GM19452 (cell line): ENCODE data around the gene SCMH1.

ENCODE experiments used
- ATAC-seq: cut with Tn5 transposase; IDR thresholded peaks from one replicate; pipeline ENCODE4 v1.9.1; 2021; ENCODE audit not compliant: unreplicated experiment

SCMH1 gene

DNA sequence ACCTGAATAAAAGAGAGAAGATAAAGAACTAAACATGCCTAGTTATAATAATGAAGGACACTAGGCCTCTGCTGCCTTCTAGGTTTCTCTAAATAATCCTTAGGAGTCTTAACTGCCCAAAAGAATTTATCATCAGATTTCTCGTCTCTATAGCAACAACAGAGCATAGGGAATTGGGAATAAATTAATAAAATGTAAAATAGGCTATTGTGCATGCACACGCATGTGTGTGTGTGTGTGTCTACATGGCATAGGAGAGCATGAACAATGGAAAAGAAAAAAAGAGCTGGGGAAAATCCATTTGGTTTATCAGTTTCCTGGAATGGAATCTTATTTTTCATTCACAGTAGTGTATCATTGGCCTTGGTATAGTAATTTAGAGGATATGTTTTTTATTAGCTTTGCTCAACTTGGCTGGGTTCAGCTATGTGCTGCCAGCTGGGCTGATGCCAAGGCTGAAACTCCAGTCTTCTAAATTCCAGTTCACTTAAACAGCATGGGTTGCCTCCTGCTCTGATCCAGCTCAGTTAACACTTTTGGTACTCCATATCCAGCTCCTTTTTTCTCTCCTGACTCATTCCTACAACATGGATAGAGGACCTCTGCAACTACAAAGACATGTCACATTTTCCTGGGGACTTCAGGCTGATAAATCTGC, 140.0 kb downstream of the SCMH1 start:
- ATAC-seq: no peak

DNA sequence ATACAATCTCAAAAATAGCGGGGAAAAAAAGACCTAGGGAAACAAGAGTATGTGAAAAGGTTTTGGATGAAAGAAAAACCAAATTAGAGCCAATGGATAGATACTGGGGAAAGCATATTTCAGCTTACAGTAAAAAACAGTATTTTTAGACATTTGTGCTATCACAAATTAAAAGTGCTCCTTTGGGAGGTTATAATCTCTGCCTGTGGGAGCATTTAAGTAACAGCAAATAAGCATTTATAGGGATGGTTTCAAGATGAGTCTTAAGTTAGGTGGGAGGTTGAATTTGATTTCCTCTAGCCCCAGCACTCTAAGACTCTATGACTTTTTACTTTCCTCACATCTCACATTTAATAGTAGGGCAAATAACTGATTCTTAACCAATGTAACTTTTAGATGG, 141.0 kb downstream of the SCMH1 start:
- ATAC-seq: no peak

DNA sequence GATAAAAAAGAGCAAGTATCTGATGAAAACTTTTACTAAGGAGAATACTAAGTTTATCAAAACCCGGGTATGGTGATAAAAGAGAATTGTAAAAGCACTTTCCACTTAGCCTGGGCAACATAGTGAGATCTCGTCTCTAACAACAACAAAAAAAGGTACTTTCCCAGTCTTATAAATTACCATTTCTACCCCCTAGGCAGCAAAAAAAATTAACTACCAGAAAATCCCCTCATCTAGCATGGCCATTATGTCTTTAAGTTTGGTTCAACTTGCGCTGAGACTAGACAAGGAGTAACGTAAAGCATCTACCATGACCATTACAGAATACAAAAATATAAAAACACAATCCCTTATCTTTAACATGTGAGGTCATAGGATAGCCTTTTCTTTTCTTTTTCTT, 141.9 kb downstream of the SCMH1 start:
- no peak for ATAC-seq

DNA sequence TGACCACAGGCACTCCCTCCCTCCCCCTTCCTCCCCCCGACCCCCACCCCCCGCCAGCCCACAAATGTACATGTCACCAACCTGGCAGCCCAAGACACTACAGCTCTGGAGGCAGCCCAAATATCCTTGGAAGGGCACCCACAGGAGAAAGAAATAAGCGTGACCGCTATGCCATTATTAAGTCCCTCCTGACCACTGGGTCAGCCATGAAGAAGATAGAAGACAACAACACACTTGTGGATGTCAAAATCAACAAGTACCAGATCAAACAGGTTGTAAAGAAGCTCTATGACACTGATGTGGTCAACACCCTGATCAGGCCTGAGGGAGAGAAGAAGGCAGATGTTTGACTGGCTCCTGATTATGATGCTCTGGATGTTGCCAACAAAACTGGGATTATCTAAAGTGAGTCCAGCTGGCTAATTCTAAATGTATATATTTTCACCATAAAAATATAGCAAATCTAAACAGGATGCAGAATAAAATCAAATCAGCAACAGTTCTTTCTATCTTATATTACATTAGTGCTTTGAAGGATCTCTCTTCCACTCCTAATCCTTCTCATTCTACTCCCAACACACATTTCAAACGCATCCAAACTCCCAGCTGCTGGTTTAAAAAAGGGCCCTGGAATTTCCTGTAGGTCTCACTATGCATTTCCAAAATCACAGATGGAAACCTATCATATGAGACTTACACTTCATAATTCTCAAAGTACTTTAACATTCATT, 143.2 kb downstream of the SCMH1 start:
- ATAC-seq: no peak

DNA sequence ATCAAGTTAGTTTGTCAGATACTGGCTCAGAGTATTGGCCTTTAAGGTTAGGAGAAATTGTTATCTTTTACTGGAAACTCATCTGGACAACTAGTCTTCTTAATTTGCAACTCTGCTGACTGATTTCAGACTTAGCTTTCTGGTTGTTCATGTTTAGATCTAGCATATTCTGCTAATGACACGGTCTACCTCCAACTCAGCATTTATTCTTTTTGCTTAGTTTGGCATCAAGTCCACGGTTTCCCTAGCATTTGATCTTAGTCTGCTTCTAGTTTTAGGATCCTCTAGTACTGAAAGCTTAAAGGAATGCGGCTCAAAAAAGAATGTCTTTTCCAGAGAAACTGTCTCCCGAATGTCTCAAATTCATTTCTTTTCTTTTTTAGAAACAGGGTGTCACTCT, 145.0 kb downstream of the SCMH1 start:
- no peak for ATAC-seq

DNA sequence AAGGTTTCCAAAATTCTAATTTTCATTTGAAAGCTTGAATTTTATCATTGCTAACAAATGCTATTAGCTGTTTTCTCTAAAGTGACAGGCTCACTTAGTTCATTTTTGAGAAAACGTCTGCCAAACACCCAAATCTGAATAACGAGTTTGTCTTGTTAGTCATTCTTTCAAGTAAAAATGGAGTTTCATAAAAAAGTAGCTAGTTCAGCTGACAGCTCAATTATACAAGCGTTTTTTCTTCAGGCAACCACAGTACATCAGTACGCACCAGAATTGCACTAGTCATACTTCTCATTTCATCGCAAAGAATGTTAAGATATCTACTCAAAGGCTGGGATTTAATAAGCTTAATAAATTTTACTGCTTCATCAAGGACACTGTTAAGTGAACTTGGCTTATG, 148.3 kb downstream of the SCMH1 start:
- no peak for ATAC-seq

DNA sequence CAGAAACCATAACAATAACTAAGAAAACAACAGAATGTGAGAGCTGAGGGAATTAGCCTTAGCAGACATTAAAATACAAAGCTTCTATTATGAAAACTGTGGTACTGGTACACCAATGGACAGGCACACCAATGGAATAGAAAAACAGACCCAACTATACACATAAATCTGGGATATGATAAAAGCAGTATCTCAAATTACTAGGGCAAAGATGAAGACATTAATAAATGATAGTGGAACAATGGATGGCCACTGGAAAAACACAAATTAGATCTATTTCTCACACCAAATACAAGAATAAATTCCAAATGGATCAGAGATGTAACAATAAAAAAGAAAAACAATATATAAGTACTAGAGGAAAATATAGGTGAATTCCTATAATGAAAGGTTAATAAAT, 155.2 kb downstream of the SCMH1 start:
- no peak for ATAC-seq

DNA sequence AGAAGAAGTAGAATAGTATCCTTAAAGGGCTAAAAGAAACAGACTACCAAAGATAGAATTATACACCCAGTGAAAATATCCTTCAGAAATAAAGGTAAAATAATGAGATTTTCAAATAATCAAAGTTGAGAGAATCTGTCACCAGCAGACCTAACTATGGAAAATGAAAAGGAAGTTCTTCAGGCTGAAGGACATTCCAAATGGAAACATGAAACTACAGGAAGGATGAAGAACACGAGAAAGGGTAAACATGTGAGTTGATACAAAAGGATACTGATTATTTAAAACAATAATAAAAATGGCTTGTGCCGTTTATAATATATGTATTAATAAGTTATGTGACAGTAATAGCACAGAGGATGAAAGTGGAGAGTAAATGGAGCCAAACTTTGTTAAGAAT, 163.5 kb downstream of the SCMH1 start:
- no peak for ATAC-seq

DNA sequence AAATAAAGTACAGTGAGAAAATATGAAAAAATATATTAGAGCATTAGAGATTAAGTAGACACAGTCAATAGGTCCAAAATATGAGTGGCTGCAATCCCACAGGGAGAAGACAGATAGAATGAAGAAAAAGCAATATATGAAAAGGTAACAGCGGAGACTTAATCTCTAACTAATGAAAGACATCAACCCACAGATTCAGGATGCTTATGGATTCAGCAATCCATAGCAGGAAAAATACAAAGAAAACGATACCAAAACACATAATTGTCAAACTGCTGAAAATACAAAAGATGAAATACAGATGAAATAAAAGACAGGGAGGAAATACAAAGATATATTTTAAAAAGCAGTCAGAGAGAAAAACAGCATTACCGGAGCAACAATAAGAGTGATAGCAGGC, 163.9 kb downstream of the SCMH1 start:
- ATAC-seq: no peak

DNA sequence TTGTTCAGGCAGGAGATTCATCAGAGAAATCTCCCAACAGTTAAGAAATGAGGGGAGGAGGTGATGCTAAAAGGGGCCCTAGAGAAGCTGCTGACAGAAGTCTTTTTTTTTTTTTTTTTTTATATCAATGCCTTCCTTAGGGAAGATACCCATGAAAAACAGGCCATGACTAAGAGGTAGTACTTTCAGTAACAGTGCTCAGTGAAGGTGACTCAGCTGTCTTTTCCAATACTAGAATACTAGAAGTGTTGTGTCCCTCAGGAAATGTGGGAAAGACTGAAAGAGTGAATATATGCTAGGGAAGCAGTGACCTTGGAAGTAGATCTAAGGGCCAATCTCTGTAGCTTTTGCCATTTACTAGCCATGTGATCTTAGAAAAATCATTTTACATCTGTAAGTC, 168.1 kb downstream of the SCMH1 start:
- no peak for ATAC-seq

DNA sequence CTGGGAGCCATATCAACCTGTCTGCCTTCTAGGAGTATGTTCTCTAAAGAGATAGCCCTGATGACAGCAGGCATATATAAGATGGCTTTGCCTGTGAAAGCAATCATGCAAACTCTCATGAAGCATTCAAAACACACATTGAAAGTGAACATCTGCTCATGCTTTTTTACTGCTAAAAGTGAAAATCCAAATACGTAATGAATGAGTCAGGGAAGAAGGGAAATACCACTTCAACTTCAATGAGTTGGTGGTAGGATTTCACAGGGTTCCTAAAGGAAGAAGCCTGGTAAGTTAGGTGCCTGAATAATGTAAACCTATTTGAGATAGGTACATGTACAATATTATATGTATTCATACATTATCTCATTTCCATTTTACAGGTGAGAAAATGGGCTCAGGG, 170.1 kb downstream of the SCMH1 start:
- ATAC-seq: no peak

DNA sequence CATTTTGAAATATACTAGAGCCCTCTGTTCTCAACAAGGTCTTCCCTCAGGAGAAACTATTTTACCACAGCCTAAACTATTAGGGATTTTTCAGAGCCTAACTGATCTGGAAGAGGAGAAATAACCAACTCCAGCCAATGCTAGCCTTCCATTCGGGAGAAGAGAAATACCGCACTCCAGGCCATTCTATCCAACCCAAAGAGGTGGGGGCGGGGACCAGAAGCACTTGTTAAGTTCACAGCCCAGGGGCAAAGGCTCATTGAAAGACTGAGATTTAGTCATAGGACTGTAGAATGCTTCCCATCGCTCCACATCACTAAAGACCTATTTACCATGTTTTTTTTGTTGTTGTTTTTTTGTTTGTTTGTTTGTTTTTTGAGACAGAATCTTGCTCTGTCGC, 185.2 kb downstream of the SCMH1 start:
- no peak for ATAC-seq

DNA sequence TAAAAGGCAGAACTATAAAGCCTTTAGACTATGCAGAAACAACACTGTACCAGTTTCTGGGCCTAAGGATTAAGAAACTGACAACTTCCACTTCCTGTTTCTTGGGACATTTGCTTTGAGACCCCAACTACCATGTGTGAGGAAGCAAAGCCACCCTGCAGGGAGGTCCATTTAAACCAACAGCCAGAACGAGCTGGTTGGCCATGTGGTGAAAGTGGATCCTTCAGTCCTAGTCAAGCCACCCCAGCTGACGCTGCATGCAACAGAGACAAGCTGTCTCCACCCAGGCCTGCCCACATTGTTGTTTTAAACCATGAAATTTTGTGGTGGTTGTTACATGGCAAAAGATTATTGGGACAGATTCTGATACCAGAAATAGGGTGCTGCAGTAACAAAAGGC, 188.8 kb downstream of the SCMH1 start:
- no peak for ATAC-seq

DNA sequence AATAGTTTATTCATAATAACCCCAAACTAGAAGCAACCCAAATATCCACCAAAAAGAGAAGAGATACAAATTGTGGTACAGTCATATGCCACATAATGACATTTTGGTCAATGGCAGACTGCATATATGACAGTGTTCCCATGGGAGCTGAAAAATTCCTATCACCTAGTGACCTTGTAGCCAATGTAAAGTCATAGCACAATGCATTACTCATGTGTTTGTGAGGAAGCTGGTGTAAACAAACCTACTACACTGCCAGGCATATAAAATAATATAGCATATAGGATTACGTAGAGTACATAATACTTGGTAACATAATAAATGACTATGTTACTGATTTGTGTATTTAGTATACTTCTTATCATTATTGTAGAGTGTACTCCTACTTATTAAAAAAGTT, 191.1 kb downstream of the SCMH1 start:
- ATAC-seq: no peak

DNA sequence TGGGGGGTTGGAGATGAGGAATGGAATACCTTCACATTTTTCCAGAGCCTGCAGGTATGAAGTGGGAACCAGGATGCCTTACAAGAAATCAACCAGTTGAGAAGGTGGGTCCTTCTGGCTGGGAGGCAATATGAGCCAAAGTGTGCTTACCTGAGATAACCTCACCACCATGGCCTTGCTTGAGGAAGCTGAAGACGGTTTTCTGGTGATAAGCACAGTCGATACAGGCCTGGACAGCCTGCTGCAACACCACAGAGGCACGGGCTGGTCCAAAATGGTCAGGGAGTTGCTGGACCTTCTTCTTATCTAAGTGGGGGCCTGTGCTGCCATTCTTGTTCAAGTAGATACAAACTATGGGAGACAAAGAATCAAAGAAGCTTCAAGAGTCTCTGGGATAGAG, 193.6 kb downstream of the SCMH1 start:
- ATAC-seq: no peak

DNA sequence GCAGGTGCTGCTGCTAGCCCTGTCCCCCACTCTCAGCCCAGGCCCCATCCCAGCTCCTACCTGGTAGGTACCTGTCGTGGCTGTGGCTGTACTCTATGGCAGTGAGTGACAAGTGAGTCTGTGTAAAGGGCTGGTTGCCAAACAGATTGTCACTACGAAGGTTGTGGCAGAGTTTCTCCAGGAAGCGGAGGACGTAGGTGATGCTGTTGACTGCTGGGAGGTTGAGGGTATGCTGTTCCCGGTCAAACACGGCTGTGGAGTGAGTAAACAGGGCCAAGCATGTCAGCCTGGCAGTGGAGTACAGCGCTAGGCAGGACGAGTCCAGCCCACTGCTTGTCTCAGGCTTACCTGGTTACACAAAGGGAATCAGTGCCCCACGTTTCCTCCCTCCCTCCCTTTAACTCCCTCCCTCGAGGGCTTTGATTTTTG, 195.7 kb downstream of the SCMH1 start:
- no peak for ATAC-seq

DNA sequence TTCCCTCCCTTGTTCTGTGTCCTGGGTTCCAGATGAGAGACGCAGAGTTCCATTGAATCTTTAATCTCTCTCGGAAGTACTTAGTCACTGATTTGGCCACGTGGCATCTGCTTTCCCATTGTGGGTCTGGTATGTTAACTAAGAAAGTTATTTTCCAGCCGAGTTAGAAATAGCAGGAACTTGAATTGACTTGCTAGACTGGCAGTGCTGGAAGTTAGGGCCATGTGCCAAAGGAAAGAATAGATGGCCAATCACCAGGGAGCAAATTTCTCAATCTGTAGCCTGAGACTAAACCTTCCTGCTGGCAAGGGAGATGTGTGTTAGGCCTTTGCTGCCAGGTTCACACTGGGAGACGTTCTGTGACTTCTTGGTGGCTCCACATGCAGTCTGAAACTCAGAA, 196.4 kb downstream of the SCMH1 start:
- ATAC-seq: no peak

DNA sequence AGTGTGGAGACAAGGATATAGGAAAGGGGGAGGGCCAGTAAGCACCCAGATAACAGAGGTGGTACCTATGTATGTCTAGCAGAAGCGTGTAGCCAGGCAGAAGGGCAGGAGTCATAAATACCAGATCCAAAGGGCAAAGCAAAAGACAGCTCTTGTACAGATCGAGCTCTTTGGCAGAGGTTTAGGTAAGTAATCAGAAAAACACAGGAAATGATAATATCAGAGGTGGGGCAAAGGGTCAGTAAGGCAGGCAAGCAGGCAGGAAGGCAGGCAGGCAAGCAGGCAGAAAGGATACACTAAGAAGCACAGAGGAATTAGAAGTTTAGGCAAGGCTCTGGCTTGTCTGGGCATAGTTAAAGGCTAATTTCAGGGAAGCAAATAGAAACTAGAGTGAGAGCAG, 197.9 kb downstream of the SCMH1 start:
- ATAC-seq: no peak

DNA sequence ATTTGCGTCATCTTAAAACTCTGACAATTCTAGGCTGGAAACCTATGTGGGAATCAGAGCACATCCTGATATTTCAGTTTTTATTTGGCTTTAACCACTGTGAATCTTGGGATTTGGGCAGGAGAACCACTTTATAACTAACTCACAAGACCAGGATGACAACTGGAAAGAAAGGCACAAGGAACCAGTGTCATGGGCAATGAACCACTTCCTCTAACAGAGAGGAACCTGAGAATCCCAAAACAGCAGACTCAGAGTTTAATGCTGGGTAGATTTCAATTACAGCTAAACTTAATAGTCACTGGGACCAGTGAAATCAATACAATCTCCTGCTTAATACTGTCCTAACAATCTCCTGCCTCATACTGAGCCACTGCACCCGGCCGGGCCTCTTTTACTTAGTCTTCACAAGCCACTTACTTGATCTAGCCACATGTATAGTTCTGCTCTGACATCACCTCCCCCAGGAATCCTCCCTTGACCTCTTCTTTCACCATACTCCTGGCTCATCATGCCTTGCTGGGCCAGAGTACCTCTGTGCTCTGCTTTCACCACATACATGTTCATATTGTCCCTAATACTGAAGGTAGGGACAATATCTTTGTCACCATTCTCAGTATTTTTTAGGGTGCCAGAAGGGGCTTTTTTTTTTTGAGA, 200.4 kb downstream of the SCMH1 start:
- ATAC-seq: no peak

DNA sequence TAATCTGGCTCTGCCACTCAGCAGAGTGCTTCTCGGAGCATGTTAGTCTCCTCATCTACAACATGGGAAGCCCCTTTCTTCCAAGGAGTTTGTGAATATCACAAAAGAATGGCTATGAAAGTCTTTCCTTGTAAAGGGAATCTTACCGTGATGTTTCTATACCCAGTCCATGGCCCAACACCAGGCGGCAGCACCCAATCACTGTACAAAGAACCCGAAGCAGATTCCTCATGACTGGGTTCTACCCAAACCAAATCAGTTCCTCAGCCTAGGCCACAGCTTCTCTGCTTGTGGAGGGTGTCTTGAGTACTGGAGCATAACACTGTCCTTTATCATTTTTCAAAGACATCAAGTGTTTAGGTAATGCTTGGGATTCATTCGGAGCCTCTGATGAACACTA, 204.0 kb downstream of the SCMH1 start:
- ATAC-seq: no peak

DNA sequence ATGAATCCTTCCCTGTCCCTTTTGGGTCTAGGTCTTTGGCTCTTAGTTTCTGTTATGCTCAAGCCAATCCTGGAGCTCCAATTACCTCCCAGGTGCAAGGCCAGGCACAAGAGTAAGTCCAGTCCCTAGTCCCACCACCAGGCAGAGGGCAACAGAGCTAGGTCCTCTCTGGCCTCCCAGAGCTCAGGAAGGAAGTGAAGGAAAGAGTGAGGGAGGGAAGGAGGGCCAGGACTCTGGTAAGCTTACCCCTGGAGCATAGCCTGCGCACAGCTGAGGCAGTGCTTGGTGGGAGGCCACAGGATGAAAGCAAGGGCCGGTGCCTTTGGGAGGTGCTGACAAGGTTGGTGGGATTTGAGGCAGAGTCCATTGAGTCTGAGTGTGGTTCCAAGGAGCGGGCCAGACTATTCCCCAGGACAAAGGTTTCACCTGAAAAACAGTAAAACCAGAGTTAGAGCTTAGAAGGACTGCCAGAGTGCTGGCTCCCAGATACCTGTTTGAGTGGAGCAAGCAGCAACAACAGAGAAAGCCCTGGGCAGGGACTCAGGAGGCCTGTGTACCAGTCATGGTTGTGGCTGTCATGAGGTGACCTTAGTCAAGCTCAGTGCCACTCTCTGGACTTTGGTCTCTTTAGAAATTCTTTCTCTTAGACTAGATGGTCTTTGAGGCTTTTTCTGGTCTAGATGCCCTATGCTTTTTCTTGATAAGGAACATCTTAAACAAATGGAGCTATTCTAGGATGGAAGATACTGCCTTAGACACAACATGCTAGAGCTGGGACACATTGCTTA, 204.8 kb downstream of the SCMH1 start:
- ATAC-seq: no peak

DNA sequence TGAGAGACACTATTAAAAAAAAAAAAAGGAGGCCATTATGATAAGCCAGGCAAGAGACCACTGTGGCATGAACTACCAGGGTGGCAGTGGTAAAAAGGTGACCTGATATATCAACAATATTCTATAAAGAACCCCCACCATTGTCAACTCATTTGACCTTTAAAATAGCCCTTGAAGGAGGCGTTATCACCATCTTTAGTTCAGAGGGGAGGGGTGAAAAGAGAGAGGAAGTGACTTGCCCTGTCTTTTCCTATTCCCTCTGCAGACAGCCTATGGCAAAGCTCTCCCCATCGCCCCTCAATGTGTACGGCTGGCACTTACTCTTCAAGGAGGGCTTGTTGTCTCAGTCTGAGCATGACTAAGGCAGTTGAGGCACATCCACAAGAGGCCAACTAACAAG, 208.8 kb downstream of the SCMH1 start:
- no peak for ATAC-seq
